HG03095 (cell line): ENCODE data around the gene ATP11C.
"Not testable (repeated sequence)": the region's sequence is repeated elsewhere in the genome, so short reads cannot be mapped to it uniquely, and the experiment has no call there.

Source experiments
- ATAC-seq: cut with Tn5 transposase; IDR thresholded peaks from one replicate; pipeline ENCODE4 v1.9.1; 2021; ENCODE audit warnings: moderate library complexity; ENCODE audit not compliant: unreplicated experiment

ATP11C gene

DNA sequence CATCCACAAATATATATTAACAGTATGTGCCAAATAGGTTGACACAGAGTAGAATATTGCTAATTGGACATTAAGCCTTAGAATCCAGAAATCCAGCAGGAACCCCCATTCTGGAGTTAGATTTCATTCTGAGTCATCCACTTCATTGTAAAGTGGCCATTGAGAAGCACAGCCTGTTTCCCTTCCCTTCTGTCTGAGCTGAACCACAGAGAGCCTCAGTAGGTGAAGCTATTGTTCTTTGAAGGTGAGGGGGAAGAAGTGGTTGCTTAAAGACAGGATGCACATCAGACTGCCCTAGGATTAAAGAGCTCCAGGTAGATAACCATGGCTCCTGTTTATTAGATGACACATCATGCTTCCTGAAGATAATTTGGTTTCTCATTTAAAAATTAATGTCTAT is 194.3 kb downstream of the ATP11C start:
- peak; percentile 45 for ATAC-seq

DNA sequence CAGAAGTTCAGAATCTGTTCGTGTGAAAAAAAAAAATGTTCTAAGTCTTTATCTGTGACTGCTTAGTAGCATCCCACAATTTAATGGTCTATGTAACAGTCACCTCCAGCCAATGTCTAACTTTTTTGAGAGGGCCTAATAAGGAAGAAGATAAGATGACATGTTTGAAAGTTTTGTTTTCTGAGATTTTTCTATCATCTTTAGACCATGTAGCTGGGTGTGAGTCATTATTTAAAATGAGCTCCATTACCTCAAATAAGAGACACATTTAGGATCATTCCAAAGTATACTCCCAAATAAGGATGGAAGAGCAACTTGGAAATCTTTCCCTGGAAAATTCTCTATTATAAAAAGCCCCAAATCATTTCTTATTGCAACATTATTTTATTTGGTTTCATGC is 196.7 kb downstream of the ATP11C start:
- no peak for ATAC-seq

DNA sequence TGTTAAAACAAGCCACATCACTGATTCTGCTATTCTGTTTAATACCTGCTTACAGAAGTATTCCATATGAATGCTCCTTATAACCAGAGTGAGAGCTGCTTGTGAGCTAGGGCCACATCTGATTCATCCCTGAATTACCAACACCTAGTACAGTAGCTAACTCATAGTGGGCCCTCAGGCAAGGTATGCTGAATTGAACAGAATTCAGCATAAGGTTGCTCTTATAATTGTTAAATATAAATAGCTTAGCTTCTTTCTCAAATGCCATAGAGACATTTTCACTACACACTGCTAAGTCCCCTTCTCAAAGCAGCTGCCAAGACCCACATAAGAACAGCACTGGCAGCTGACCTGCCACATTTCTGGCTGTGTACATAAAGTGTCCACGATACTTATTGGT is 197.9 kb downstream of the ATP11C start:
- ATAC-seq = no peak

GRCh38 chrX:139725720-139726119 is 207.1 kb downstream of the ATP11C start:
- ATAC-seq = peak; percentile 84

GRCh38 chrX:139724626-139725025 is 208.2 kb downstream of the ATP11C start:
- no peak for ATAC-seq

DNA sequence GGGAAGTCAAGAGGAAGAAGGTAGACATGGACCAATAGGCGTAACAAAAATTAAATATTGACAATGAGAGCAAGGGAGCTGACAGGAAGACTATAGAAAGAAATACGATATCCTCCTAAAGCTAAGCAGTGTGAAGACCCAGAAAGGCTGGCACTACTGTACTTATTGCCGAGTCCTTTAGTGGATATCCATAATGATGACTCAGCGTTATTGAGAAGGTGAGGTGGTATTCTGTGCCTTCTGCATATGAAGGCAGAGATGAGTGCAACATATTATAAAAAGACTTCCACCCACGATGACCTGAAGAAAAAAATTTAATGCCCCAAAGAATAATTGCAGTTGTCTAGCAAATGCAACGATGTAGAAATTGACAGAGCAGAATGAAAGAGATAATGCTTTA is 211.9 kb downstream of the ATP11C start:
- no peak for ATAC-seq

GRCh38 chrX:139720136-139720535 is 212.7 kb downstream of the ATP11C start:
- no peak for ATAC-seq

DNA sequence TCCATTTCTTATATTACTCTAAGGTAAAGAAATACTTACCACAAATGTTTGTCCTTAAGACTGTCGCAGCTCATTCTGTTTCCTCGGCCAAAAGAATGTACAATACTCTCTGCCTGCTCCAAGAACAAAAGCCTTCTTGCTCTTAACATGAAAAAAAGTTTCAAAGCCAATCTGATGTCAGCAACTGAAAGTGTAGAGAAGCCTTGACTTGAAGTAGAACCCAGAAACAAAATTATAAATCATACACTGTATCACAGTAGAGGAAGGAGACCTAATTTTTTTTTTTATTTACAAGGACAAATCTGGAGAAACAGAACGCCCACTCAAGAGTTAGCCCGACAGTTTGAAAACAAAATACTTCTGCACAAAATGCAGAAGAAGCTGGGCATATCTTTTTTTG is 224.8 kb downstream of the ATP11C start, which contains the start of gene MCF2:
MCF2 (minus strand) TSS at position 101 of the 400 bp plus-strand sequence. CDS start 56,423 bp downstream, outside the sequence.
- no peak for ATAC-seq

GRCh38 chrX:139702658-139703057 is 230.2 kb downstream of the ATP11C start:
- no peak for ATAC-seq

GRCh38 chrX:139692908-139693307 is 239.9 kb downstream of the ATP11C start:
- ATAC-seq = no peak

- ATAC-seq = no peak
Observed at GRCh38 chrX:139692506-139692849, 240.4 kb downstream of the ATP11C start.

GRCh38 chrX:139691843-139692505 is 240.9 kb downstream of the ATP11C start:
- no peak for ATAC-seq

DNA sequence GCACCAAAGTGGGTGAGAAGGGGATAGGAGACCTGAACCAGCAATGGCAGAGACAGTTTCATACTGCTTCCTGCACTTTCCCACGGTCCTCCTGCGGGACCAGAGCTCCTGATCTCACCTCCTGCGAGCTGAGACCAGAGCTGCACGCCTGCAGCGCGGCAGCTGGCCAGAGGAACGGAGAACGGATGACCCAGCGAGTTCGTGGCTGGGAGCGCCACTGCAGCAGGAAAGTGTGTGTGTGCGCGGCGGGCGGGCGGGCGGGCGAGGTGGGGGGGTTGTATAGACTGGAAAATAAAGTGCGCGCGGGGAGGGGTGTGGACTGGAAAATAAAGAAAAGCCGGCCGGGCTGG is 241.4 kb downstream of the ATP11C start:
- no peak for ATAC-seq

DNA sequence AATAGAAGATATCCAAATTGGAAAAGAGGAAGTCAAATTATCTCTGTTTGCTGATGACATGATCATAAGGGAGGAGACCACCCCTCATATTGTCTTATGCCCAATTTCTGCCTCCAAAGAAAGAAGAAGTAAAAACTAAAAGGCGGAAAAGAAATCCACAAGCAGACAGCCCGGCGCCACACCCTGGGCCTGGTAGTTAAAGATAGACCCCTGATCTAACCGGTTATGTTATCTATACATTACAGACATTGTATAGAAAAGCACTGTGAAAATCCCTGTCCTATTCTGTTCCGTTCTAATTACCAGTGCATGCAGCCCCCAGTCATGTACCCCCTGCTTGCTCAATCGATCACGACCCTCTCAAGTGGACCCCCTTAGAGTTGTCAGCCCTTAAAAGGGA is 247.7 kb downstream of the ATP11C start:
- not testable (repeated sequence) for ATAC-seq

GRCh38 chrX:139680356-139680755 is 252.5 kb downstream of the ATP11C start:
- ATAC-seq = no peak
